Upper lobe of left lung (tissue), 4 donors: ENCODE results near the gene SPZ1.
"Not testable (repeated sequence)": the region's sequence is repeated elsewhere in the genome, so short reads cannot be mapped to it uniquely, and the experiment has no call there.

ENCODE experiments used
- POLR2A ChIP-seq, 4 donors: fragments of 450-650 bp; IDR thresholded peaks; one replicate each; pipeline ENCODE4 v1.5.1; 2016 to 2017; ENCODE audit warnings: antibody characterized with exemption in 4 of 4, mild to moderate bottlenecking in 2 of 4
- POLR2AphosphoS5 ChIP-seq, 2 donors: sonication (generic); formaldehyde crosslinking; IDR thresholded peaks; one replicate each; pipeline ENCODE4 v1.5.1; 2017; ENCODE audit warnings: antibody characterized with exemption in 2 of 2

GRCh38 chr5:80351019-80351418 lies 31.2 kb downstream of the SPZ1 start:
- TF ChIP-seq POLR2A, POLR2AphosphoS5 (IDR thresholded peaks at IDR 0.05): not testable (repeated sequence)
